Astrocyte (in vitro differentiated cells and primary cell): ENCODE measurements around the gene CTU1.

ENCODE experiments used
- CTCF ChIP-seq: IDR thresholded peaks from 2 replicates; pipeline ENCODE4 v1.5.1; 2011; ENCODE audit warnings: low read depth, mild to moderate bottlenecking, inconsistent platforms, low read length, moderate library complexity; ENCODE audit not compliant: insufficient read depth
- EZH2 ChIP-seq: IDR thresholded peaks from 2 replicates; pipeline ENCODE4 v1.6.1; 2012; ENCODE audit warnings: mild to moderate bottlenecking, low read length, inconsistent platforms; ENCODE audit not compliant: insufficient read depth

GRCh38 chr19:51148580-51148979 is 40.4 kb upstream of the CTU1 start:
- TF ChIP-seq CTCF (no peak), EZH2 (no peak)
